Endothelial cell of umbilical vein (primary cell): ENCODE data around the gene HEPHL1.

Experiments used
- EZH2 ChIP-seq: IDR thresholded peaks from 2 replicates; pipeline ENCODE4 v1.6.1; 2012; ENCODE audit warnings: borderline replicate concordance, low read depth, mild to moderate bottlenecking, moderate library complexity, low read length, inconsistent platforms; ENCODE audit not compliant: severe bottlenecking
- FOS ChIP-seq: IDR thresholded peaks from 2 replicates; pipeline ENCODE4 v1.6.1; 2011; ENCODE audit warnings: mild to moderate bottlenecking, low read length, moderate library complexity, borderline replicate concordance; ENCODE audit not compliant: insufficient read depth
- POLR2A ChIP-seq: IDR thresholded peaks from 2 replicates; pipeline ENCODE4 v1.6.1; 2012; ENCODE audit warnings: low read depth, mild to moderate bottlenecking, control low read depth, low read length
- POLR2AphosphoS5 ChIP-seq: IDR thresholded peaks from 2 replicates; pipeline ENCODE4 v1.6.1; 2012; ENCODE audit warnings: low read depth, mild to moderate bottlenecking, control low read depth, low read length, moderate library complexity; ENCODE audit not compliant: insufficient read depth
- TF ChIP-seq, protein P1 (sequence below), 2 donors: IDR thresholded peaks; 1 replicate in 1 of 2; 2 replicates in 1 of 2; pipeline ENCODE4 v1.5.1; 2011; ENCODE audit warnings: low read length in 2 of 2, mild to moderate bottlenecking in 2 of 2, moderate library complexity in 2 of 2, control low read depth in 1 of 2, inconsistent platforms in 1 of 2, low read depth in 1 of 2; ENCODE audit not compliant: insufficient read depth in 1 of 2; ENCODE audit errors: extremely low read depth in 1 of 2

DNA sequence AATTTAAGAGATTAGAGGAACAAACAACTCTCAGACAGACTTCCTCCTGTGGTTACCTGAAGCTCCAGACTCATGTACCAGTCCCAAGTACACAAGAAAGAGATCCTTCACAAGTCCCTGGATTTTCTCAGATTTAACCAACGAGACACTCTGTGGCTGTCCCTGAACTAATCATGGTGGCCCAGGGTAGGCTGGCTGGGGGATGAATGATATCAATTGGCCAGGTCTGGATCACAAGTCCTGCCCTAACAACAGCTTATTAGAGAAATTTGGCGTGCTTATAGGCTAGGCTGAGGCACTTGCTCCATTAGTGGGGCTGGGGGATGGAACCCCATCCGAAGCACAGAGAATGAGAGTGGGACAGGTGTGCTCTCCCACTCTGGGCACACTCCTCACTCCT lies 22.1 kb downstream of the HEPHL1 start:
- TF ChIP-seq EZH2, result no peak
- TF ChIP-seq, protein P1, sequence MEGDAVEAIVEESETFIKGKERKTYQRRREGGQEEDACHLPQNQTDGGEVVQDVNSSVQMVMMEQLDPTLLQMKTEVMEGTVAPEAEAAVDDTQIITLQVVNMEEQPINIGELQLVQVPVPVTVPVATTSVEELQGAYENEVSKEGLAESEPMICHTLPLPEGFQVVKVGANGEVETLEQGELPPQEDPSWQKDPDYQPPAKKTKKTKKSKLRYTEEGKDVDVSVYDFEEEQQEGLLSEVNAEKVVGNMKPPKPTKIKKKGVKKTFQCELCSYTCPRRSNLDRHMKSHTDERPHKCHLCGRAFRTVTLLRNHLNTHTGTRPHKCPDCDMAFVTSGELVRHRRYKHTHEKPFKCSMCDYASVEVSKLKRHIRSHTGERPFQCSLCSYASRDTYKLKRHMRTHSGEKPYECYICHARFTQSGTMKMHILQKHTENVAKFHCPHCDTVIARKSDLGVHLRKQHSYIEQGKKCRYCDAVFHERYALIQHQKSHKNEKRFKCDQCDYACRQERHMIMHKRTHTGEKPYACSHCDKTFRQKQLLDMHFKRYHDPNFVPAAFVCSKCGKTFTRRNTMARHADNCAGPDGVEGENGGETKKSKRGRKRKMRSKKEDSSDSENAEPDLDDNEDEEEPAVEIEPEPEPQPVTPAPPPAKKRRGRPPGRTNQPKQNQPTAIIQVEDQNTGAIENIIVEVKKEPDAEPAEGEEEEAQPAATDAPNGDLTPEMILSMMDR (IDR thresholded peaks at IDR 0.05; ENCODE audit: extremely low read depth in 1 of 2, insufficient read depth in 1 of 2, low read depth in 1 of 2, low read length in 2 of 2), result no peak
- no peak for TF ChIP-seq POLR2A
- no peak for TF ChIP-seq POLR2AphosphoS5
- TF ChIP-seq FOS, result no peak
